ENCODE measurements around the gene SLAMF6.

SLAMF6 gene

DNA sequence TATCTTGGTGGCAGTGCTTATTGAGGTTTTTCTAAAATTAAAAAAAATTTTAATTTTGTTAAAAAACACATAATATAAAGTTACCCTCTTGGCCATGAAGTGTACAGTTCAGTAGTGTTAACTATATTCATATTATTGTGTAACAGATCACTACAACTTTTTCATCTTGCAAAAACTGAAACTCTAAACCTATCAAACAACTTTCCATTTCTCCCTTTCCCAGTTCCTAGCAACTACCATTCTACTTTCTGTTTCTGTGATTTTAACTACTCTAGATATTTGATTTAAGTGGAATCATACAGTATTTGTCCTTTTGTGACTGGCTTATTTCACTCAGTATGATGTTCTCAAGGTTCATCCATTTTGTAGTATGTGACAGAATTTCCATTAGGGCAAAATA, 55.5 kb downstream of the SLAMF6 start:
- DNase-seq (ENCODE audit: low spot score), result no peak

DNA sequence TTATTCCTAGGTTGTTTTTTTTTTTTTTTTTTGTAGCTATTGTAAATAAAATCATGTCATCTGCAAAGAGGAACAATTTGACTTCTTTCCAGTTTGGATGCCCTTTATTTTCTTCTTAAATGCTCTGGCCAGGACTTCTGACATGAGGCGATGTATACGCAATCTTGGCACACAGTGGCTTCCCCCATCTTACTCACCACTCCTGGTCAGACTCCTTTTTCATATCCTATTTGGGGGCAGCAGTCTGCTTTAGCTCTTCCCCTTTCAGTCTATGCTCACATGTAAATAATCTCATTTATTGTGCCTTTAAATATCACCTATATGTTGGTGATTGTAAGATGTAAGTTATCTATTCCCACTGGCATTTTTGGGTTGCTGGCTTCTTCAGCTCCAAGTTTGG, 56.1 kb downstream of the SLAMF6 start:
- no peak for DNase-seq (ENCODE audit: low spot score)

DNA sequence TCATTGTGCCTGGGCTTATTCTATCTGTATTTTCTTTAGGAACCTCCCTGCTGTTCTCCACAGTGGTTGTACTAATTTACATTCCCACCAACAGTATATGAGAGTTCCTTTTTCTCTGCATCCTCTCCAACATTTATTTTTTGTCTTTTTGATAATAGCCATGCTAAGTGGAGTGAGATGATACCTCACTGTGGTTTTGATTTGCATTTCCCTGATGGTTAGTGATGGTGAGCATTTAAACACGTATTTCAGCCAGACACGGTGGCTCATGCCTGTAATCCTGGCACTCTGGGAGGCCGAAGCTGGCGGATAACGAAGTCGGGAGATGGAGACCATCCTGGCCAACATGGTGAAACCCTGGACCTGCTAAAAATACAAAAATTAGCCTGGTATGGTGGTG, 57.9 kb downstream of the SLAMF6 start:
- DNase-seq (ENCODE audit: low spot score), result no peak

DNA sequence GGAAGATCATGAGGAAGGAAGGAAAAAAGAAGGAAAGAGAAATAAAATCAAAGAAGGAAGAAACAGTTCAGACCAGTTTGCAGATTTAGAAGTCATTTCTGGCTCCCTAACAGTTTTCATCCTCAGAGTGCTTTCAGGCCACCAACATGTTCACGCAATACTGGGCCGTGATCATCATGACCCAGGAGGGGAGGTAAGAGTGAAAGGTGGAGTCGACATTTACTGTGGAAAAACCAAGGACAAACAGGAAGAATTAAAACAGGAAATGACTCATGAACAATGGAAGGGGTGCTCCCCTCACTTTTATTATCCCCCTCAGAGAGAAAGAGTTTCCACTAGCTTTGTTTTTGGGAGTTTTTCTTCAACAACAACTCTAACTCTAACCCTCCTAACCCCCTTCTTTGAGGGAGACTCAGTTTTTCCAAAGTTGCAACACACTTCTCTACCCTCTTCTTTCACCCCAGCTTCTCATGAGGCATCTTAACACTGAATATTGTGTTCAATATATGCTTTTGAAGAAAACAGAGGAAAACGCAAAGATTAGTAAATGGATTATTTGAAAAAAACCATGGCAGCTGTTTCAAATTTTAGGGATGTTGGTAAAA, 62.3 kb downstream of the SLAMF6 start:
- DNase-seq (ENCODE audit: low spot score), result no peak

DNA sequence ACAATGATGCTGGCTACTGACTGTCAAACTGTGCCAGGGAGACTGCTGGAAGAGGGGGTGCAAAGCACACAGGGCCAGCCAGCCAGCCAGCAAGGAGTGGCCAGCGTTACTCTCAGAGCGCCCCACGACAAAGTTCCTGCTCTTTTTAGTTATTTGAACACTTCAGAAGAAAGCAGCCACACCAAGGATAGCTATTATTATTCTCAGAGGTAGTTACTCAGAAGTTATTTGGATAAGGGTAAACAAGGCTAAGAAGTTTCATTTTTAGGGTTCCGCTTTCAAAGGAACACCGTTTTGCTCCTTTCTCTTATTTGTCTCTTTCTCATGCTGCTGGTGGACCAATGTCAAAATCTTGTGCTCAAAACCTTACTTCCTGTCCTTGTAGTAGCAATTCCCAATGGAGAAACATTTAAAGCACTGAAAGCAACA, 62.8 kb downstream of the SLAMF6 start:
- DNase-seq (ENCODE audit: low spot score), result no peak

DNA sequence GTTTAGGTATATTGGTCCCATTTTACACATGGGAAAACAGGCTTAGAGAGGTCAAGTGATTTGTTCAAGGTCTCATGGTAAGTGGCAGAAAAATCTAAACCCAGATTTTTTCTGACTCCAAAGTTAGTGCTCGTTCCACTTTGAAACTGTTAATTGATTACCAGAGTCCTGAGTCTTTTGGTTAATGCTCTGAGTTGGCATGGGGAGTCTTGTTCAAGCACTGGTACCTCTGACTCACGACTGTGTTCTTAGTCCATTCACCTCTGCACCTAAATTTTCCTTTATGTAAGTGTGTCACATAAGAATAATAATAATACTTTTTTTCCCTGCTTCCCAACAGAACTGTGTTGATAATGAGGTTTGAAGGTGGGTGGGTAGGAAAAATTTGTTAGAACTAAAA, 63.4 kb downstream of the SLAMF6 start:
- no peak for DNase-seq (ENCODE audit: low spot score)

DNA sequence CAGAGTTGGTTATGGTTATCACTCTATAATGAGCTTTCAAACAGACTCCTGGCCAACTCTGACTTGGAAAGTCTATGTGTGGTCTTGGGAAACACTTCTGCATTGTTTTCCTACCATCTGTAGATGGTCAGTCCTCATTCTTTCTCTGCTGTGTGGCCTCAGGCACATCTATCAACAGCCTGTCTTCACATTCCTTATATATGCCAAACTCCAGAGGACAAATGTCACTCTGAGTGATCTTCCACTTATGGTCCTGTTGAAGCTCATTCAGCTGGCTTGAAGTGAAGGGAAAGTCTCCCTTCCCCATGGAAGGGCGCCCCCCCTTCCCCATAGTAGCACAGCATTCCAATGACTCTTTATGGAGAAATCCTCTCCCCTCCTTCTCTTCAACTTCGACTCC, 64.0 kb downstream of the SLAMF6 start:
- no peak for DNase-seq (ENCODE audit: low spot score)

DNA sequence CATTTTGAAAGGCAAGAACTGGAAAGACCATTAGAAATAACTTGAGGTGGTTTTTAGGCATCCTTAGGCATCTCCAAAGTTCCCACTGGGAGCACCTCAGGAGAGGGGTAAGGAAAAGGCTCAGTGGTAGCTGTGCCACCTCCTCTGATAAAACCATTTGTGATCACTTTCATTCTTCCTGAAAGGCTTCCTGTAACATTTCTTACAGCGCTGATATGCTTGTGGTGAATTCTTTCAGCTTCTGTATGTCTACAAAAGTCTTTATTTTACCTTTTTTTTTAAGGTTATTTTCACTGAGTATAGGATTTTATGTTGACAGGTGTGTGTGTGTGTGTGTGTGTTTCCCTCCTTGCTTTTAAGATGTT, 67.9 kb downstream of the SLAMF6 start:
- no peak for DNase-seq (ENCODE audit: low spot score)

DNA sequence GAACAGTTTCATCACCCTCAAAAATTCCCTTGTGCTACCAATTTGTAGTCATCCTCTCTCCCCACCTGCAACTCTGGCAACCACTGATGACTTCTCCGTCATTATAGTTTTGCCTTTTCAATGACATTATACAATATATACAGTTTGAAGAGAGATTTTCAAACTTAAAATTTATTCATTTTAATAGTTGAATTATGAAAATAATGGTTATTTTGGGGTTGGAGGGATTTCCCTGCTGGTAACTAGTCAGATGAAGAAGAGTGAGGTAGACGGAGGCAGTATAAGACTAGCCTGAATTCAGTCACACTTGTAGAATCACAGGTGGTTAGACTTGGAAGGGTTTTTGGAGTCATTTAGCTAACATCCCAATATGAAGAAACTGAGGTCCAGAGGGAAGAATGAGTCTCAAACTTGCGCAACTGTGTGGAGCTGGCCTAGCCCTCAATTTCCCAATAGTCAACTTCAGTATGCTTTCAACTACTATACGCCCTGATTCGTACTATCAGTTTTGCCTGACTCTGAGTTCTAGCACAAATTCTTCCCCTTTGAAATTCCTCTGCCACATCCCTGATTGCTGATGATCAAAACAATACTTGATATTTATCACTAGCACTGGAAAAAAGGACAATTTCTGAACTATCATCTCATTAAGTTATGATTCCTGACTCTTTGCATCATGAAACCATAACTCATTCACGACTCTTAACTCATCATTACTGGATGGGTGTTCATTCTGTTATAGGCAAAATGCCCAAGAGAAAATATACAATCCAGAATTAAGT, 68.5 kb downstream of the SLAMF6 start:
- no peak for DNase-seq (ENCODE audit: low spot score)

DNA sequence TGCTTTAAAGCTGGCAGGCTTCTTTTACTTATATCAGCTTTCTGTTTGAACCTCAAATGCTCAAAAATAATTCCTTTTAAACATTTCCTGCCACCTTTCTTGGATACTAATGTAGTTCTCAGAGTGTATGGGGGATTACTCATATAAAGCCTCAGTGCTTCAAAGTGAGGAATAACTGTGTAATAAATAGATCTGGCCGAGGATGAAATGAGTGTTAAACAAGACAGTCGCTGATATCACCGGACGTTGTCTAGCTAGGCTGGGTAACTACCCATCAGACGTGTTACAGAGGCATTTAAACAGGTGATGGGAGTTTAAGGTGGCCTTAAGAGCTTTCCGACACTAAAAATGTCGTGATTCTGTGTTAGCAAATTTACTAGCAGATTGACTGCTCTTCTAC, 69.6 kb downstream of the SLAMF6 start:
- DNase-seq (ENCODE audit: low spot score), result no peak

DNA sequence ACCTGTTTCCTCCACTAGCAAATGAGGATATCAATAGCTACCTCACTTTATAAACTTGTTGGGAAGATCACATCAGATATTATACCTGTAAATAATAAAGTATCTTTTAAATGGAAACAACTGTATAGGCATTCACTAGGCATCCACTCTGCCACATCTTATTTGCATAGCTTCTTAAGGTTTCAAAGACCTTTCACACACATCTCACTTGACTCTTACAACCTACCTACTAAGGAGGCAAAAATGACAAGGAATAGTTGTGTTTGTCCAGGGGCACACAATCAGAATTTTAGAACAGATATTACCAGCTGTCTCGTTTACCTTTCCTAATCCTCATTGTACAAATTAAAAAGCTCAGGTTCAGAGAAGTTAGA, 71.2 kb downstream of the SLAMF6 start:
- DNase-seq (ENCODE audit: low spot score), result no peak

DNA sequence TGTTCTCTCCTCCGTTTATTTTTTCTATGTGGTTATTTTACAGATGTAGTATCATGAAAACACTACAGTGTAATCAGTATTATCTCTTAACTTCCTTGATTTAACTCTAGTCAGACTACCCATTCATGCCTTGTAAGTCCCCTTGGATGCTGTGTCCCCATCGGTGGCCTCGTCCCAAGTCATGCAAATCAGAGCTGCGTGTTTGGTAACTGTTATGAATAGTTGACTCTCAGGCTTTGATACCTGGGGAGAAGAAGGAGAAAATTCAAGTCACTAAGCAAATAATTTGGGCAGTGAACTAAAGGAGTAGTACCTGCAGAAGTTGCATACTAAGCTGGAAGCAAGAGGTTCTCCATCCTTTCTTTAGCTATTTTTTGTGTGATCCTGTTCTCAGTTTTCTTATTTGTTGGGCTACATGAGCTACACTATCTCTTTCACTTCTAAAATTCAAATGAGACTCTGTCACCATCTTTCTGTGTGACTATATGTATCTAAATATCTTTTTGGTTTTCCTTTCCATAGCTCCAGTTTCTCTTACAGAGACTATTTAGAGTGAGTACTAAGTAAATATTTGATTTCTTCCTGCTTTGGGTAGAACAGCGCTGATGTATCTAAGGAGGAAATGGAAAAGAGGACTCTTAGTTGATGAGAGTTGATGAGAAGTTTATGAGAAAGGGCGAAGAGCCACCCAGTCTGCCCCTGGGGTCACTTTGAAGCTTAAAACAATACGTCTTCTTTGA, 71.8 kb downstream of the SLAMF6 start:
- DNase-seq (ENCODE audit: low spot score), result no peak

DNA sequence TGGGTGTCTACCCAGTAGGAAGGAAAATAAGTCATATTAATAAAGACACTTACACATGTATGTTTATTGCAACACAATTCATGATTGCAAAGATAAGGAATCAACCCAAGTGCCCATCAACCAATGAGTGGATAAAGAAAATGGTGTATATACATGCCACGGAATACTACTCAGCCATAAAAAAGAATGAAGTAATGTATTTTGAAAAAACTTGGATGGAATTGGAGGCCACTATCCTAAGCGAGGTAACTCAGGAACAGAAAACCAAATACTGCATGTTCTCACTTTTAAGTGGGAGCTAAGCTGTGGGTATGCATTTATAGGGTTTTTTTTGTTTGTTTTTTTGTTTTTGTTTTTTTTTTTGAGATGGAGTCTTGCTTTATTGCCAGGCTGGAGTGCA, 73.6 kb downstream of the SLAMF6 start:
- no peak for DNase-seq (ENCODE audit: low spot score)

DNA sequence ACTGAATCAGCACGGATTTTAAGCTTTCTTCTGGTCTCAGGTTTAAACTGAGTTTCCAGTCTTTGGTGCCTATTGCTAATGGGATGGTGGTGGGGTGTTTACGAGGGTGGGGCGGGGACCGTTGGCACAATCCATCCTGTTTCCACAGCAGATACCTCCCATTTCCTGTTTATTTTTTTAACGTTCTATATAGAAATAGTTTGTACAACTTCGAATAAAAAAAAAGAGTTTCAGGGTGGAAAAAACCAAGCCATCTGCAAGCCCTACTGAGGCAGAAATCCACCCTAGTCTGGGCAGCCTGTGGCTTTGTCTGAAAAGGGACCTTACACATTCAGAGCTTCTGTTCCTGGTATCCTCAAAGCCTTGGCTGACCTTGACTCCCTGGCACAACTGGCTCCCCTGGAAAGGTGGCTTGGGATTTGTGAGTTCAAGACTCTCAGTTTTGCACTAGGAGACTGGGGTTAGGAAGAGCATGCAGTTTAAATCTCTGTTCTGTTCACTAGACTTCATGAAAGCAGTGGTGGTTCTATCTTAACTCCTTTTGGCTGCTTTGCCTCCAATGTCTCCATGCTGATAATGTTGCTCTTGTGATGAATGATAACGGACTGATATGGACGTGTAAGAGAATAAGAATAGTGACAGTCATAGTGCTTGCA, 76.0 kb downstream of the SLAMF6 start:
- no peak for DNase-seq (ENCODE audit: low spot score)

DNA sequence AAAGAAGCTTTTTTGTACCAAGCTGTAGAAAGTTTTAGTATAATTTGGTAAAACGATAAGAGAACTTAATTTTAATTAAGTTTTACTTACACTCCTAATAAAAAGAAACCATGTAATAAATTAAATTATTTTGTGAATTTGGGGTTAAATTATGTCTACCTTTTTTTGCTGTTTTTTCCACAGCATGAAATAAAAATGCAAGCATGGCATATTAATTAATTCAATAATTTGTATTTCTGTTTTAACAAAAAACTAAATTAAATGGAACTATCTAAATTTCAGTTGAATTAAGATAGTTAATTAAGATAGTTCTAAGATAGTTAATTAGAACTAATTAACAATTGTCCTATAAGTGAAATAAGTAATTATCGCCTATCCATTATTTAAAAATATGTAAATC, 83.3 kb downstream of the SLAMF6 start:
- no peak for DNase-seq (ENCODE audit: low spot score)

DNA sequence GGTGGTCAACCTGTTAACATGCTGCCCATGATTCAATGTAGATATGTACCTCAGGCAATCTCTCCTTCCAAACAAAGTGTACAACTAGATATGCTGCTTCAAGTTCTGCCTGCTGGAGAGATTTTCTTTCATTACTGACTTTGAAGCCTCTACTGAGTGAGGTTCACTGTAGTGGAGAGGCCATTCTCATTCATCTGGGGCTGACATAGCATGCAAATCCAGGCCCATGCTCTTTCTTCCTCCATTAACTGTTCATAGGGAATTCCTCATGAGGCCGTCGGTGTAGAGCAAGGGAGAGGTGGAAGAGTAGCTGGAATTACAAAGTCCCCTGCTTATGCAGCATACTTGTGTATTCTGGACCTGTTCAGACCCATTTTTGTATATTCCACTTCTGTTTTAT, 84.1 kb downstream of the SLAMF6 start:
- DNase-seq (ENCODE audit: low spot score), result no peak

DNA sequence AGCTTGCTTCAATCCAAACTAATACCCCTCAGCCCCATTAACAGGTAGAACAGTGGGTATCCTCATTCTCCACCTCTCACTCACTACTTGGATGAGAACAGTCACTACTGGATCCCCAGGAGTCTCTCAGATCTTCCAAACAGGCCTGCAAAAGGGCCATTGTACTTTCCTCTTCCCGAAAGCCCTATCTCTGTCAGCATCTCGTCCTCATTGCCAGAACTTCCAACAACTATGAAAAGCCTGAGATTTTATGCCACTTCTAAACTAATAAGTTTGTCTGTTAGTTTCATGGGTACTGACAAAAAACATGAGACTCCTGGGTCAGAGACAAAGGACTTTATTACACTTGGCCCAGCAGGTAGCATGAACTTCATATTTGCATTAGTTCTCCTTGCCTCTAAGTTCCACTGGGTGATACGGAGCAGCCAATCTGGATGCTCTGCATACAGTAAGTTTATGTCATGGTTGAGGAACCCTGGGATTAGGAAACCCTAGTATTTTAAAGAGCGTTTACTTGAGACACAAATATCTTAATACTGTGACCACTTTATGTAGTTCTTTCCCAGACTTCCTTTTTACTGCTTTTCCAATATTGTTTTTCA, 84.6 kb downstream of the SLAMF6 start:
- DNase-seq (ENCODE audit: low spot score), result no peak

DNA sequence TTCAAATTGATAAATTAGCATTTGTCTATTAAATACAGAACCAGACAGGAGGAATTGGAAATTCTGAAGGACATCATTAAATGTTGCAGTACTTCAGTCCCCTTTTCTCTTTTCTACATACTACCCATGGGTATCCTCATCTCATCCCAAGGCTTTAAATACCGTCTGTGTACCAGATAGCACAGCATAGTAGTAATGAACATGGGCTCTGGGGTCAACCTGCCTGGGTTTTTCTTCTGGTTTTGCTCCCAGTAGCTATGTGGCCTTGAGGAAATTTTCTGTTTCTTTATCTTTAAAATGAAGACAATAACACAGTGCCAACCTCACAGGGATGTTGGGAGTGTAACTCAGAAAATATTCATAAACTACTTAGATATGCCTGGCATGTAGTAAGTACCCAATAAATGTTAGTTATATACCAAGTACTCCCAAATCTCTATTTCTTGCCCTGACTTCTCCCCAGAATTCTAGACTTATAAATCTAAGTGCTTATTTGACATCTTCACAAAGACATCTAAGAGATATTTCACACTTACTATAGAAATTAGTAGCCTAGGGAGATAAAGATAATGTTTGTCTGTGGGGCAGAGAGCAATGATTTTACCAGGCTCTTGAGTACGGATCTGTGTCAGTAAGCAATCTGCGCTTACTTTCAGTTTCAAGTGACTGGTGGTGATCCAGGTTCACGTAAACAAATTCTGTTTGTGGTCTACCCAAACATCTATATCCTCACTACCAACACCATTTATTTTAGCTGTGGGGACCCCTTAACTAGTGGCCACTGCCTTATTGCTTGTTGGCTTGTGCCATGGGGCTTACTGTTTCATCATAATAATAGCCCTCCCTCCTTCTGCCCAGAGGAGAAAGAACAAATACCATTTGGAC, 85.4 kb downstream of the SLAMF6 start:
- no peak for DNase-seq (ENCODE audit: low spot score)

DNA sequence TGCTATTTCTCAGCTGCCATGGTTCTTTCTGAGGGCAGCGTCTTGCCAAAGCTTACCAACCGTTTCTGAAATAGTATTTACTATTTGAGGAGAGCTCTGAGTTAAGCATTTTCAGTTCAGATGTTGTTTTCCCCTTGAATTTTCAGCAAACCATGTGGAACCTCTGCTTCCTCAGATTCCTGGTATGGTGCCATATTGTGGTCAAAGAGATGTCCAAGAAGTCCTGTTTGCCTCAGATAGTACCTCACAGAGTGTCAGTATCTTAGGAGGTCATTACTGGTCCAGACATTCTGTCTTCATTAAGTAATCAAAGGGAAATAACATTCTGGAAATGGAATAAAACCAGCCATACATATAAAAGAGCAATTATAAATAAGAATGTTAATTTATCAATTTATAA, 86.1 kb downstream of the SLAMF6 start:
- DNase-seq (ENCODE audit: low spot score), result no peak
